Liver (tissue), 3 donors: ENCODE measurements around the gene ACSBG1.

Experiments used
- CTCF ChIP-seq: fragments of 150-350 bp; IDR thresholded peaks from 2 replicates; pipeline ENCODE4 v1.5.1; 2017; ENCODE audit warnings: improper control_type of control experiment, low read depth, low read length; ENCODE audit not compliant: missing input control
- EGR1 ChIP-seq, 2 donors: IDR thresholded peaks; 2 replicates each; pipeline ENCODE4 v1.6.1; 2016 to 2018; ENCODE audit warnings: antibody characterized with exemption in 2 of 2, low read depth in 2 of 2
- YY1 ChIP-seq: IDR thresholded peaks from 2 replicates; pipeline ENCODE4 v1.6.1; 2016; ENCODE audit warnings: antibody characterized with exemption, mild to moderate bottlenecking
- TF ChIP-seq, protein P1 (sequence below): IDR thresholded peaks from 2 replicates; pipeline ENCODE4 v1.6.1; 2016; ENCODE audit warnings: antibody characterized with exemption, mild to moderate bottlenecking
- donor health status: healthy.
- donor health status: healthy.

DNA sequence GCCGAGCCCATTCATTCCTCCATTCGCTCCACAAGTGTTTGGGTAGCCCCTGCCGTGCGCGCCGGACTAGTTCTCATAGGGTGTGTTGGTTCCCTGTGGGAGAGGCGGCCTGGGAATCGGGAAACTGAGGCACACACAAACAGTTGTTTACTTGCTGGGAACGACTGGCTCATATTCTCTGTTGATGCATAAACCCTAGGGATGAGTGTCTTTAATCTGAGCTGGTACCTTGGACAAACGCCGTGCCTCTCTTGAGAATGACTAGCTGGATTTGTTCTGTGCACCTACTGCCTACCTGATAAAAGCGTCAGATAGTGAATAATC, 30.7 kb upstream of the ACSBG1 start:
- TF ChIP-seq, protein P1, sequence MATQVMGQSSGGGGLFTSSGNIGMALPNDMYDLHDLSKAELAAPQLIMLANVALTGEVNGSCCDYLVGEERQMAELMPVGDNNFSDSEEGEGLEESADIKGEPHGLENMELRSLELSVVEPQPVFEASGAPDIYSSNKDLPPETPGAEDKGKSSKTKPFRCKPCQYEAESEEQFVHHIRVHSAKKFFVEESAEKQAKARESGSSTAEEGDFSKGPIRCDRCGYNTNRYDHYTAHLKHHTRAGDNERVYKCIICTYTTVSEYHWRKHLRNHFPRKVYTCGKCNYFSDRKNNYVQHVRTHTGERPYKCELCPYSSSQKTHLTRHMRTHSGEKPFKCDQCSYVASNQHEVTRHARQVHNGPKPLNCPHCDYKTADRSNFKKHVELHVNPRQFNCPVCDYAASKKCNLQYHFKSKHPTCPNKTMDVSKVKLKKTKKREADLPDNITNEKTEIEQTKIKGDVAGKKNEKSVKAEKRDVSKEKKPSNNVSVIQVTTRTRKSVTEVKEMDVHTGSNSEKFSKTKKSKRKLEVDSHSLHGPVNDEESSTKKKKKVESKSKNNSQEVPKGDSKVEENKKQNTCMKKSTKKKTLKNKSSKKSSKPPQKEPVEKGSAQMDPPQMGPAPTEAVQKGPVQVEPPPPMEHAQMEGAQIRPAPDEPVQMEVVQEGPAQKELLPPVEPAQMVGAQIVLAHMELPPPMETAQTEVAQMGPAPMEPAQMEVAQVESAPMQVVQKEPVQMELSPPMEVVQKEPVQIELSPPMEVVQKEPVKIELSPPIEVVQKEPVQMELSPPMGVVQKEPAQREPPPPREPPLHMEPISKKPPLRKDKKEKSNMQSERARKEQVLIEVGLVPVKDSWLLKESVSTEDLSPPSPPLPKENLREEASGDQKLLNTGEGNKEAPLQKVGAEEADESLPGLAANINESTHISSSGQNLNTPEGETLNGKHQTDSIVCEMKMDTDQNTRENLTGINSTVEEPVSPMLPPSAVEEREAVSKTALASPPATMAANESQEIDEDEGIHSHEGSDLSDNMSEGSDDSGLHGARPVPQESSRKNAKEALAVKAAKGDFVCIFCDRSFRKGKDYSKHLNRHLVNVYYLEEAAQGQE: no peak
- TF ChIP-seq CTCF (no peak), EGR1 (IDR thresholded peaks at IDR 0.05; ENCODE audit: low read depth in 2 of 2) (no peak), YY1 (no peak)
